Panc1 (cell line): ENCODE data around the gene TMEM217. TPM values are rescaled to one million over a fixed set of nuclear protein-coding genes. Genes with fewer than 3 reads are reported as not detected.

Experiments
- ATAC-seq: fragments of 200-7000 bp; cut with Tn5 transposase; 2 replicates; pipeline ENCODE4 v1.9.1; 2020; ENCODE audit warnings: mild to moderate bottlenecking, moderate library complexity
- BruUV-seq: library from RNA; stranded (reverse); fragments of 400-500 nt; replicated peaks from 2 replicates; lab custom pipeline; 2021; lab: Mats Ljungman, UMichigan
- CTCF ChIA-PET: fragments of 300-600 bp; sonication (Branson Sonifier 250); formaldehyde crosslinking; loops from one replicate; lab custom pipeline; 2022; ENCODE audit warnings: antibody characterized with exemption; lab: Charles Lee
- POLR2A ChIA-PET: fragments of 300-600 bp; sonication (Branson Sonifier 250); formaldehyde crosslinking; loops from one replicate; lab custom pipeline; 2022; ENCODE audit warnings: antibody characterized with exemption; lab: Charles Lee
- DNase-seq: peaks from one replicate; pipeline ENCODE4 v3.0.0-alpha.2; 2010; ENCODE audit warnings: low read depth, low spot score
- H3K27ac ChIP-seq: 2 replicates; pipeline ENCODE4 v1.5.1; 2011; ENCODE audit warnings: mild to moderate bottlenecking, low read length, inconsistent platforms
- H3K27me3 ChIP-seq: fragments of 200-500 bp; sonication (Bioruptor generic); 2 replicates; pipeline ENCODE4 v1.6.0; 2014; ENCODE audit warnings: low read length, inconsistent platforms; ENCODE audit not compliant: control insufficient read depth, insufficient read depth
- H3K36me3 ChIP-seq: fragments of 200-500 bp; sonication (Bioruptor generic); 2 replicates; pipeline ENCODE4 v1.5.1; 2014; ENCODE audit warnings: inconsistent platforms, mild to moderate bottlenecking, low read length, moderate library complexity; ENCODE audit not compliant: control insufficient read depth, insufficient read depth
- H3K4me1 ChIP-seq: 2 replicates; pipeline ENCODE4 v1.5.1; 2011; ENCODE audit warnings: inconsistent platforms, mild to moderate bottlenecking, low read length, moderate library complexity; ENCODE audit not compliant: control insufficient read depth, insufficient read depth
- H3K4me3 ChIP-seq, 2 experiments: 2 replicates each; pipeline ENCODE4 v1.5.1; 2011 to 2012; ENCODE audit warnings: low read depth in 2 of 2, low read length in 2 of 2, mild to moderate bottlenecking in 2 of 2, inconsistent platforms in 1 of 2, moderate library complexity in 1 of 2
- H3K9me3 ChIP-seq: fragments of 200-500 bp; sonication (Bioruptor generic); 2 replicates; pipeline ENCODE4 v1.5.1; 2014; ENCODE audit warnings: low read depth, mild to moderate bottlenecking, inconsistent platforms, low read length, moderate library complexity; ENCODE audit not compliant: control insufficient read depth, insufficient read depth
- CTCF ChIP-seq: fragments of 450-650 bp; IDR thresholded peaks from 2 replicates; pipeline ENCODE4 v1.5.1; 2017; ENCODE audit warnings: mild to moderate bottlenecking
- POLR2AphosphoS5 ChIP-seq: IDR thresholded peaks from 2 replicates; pipeline ENCODE4 v1.6.1; 2012; ENCODE audit warnings: mild to moderate bottlenecking, low read depth, low read length, moderate library complexity
- SIN3A ChIP-seq: IDR thresholded peaks from 2 replicates; pipeline ENCODE4 v1.6.1; 2012; ENCODE audit warnings: low read depth, mild to moderate bottlenecking, low read length, moderate library complexity, borderline replicate concordance; ENCODE audit not compliant: insufficient read depth
- TCF7L2 ChIP-seq: IDR thresholded peaks from 2 replicates; pipeline ENCODE4 v1.6.1; 2011; ENCODE audit warnings: mild to moderate bottlenecking, low read depth, low read length, inconsistent platforms
- in situ Hi-C: cut with HindIII; loops from 2 replicates; pipeline ENCODE4 v1.10.0; 2016; ENCODE audit warnings: low sequenced_read_pairs, low pct_unique_long_range_greater_than_20kb
- intact Hi-C: fragments of 100-400 bp; cut with micrococcal nuclease; formaldehyde crosslinking; loops from one replicate; pipeline ENCODE4 v1.10.0; 2022; ENCODE audit not compliant: unreplicated experiment
- total RNA-seq: library from RNA; stranded (reverse); gene quantifications from one replicate; pipeline ENCODE4 v1.2.1, GENCODE V29; 2021; ENCODE audit not compliant: unreplicated experiment
- TF ChIP-seq, protein P1 (sequence below), 2 experiments: IDR thresholded peaks; 2 replicates each; pipeline ENCODE4 v1.6.1; 2011 to 2012; ENCODE audit warnings: low read depth in 2 of 2, control low read depth in 1 of 2, low read length in 1 of 2, mild to moderate bottlenecking in 1 of 2, moderate library complexity in 1 of 2; ENCODE audit not compliant: insufficient read depth in 1 of 2

Gene TMEM217
- total RNA-seq, 1 experiment from 2014 or later, result 4.0 TPM

- no peak for TF ChIP-seq POLR2AphosphoS5
- no peak for TF ChIP-seq CTCF
- TF ChIP-seq TCF7L2, result no peak
- TF ChIP-seq, protein P1, sequence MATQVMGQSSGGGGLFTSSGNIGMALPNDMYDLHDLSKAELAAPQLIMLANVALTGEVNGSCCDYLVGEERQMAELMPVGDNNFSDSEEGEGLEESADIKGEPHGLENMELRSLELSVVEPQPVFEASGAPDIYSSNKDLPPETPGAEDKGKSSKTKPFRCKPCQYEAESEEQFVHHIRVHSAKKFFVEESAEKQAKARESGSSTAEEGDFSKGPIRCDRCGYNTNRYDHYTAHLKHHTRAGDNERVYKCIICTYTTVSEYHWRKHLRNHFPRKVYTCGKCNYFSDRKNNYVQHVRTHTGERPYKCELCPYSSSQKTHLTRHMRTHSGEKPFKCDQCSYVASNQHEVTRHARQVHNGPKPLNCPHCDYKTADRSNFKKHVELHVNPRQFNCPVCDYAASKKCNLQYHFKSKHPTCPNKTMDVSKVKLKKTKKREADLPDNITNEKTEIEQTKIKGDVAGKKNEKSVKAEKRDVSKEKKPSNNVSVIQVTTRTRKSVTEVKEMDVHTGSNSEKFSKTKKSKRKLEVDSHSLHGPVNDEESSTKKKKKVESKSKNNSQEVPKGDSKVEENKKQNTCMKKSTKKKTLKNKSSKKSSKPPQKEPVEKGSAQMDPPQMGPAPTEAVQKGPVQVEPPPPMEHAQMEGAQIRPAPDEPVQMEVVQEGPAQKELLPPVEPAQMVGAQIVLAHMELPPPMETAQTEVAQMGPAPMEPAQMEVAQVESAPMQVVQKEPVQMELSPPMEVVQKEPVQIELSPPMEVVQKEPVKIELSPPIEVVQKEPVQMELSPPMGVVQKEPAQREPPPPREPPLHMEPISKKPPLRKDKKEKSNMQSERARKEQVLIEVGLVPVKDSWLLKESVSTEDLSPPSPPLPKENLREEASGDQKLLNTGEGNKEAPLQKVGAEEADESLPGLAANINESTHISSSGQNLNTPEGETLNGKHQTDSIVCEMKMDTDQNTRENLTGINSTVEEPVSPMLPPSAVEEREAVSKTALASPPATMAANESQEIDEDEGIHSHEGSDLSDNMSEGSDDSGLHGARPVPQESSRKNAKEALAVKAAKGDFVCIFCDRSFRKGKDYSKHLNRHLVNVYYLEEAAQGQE (IDR thresholded peaks at IDR 0.05; ENCODE audit: insufficient read depth in 1 of 2, low read depth in 2 of 2, low read length in 1 of 2), result no peak
- no peak for TF ChIP-seq SIN3A
- Histone ChIP-seq H3K4me3 (peak overlapping the region; percentile 91 to 94; a peak in 3 of 4 replicates), H3K36me3 (no peaks in the 10 kb centered on the region; the same call in 1 of the 2 replicates), H3K9me3 (no peaks in the 10 kb centered on the region), H3K27me3 (no peaks in the 10 kb centered on the region), H3K4me1 (peaks cover 9% of the 10 kb centered on the region; the same call in 1 of the 2 replicates), H3K27ac (0 out of 2 replicates have a peak overlapping the region, but pooled peaks have one; percentile 2)
- ATAC-seq, result no peak
- no TSS peak for BruUV-seq
- DNase-seq, result no peak
- CTCF ChIA-PET, result no interaction called here
- POLR2A ChIA-PET, result no interaction called here
- intact Hi-C loops (no loop called here), in situ Hi-C loops (no loop called here)
Measured at GRCh38 chr6:37259191-37259590, 1.2 kb upstream of the TMEM217 start.

- H3K9me3 ChIP-seq, result no peaks in the 10 kb centered on the region
- no peak for DNase-seq
- H3K4me3 ChIP-seq, result peak overlapping the region; percentile 91 to 94
- no peaks in the 10 kb centered on the region for H3K27me3 ChIP-seq
- TSS peak; percentile 78 for BruUV-seq
- ChIA-PET CTCF (no interaction called here), POLR2A (interaction anchor here (0.6 kb wide), 1 partner anchor 931 kb away, joined by 6 read pairs; no protein-coding TSS in a partner anchor)
- TF ChIP-seq, protein P1 (IDR thresholded peaks at IDR 0.05; ENCODE audit: insufficient read depth in 1 of 2, low read depth in 2 of 2, low read length in 1 of 2), result 0 out of 4 replicates have a peak, but pooled peaks of 1 of the 2 experiments have one; percentile 15
- TF ChIP-seq CTCF, result no peak
- intact Hi-C loops, result no loop called here
- peaks cover 9% of the 10 kb centered on the region; the same call in 1 of the 2 replicates for H3K4me1 ChIP-seq
- in situ Hi-C loops, result no loop called here
- H3K27ac ChIP-seq, result peak overlapping the region; percentile 91
- ATAC-seq, result peak; percentile 14; the same call in 1 of the 2 replicates
- H3K36me3 ChIP-seq, result no peaks in the 10 kb centered on the region; the same call in 1 of the 2 replicates
Measured at GRCh38 chr6:37258405-37259105, 611 bp upstream of the TMEM217 start.
